Astrocyte (in vitro differentiated cells and primary cell): ENCODE data around the gene ADGRG7. TPM values are rescaled to one million over a fixed set of nuclear protein-coding genes. Genes with fewer than 3 reads are reported as not detected.

ENCODE experiments used
- DNase-seq: peaks from one replicate; pipeline ENCODE4 v3.0.0-alpha.2; 2010; ENCODE audit warnings: low read depth
- FAIRE-seq: peaks from 2 replicates; lab custom pipeline; 2011; peaks lifted over from hg19 to GRCh38; lab: Jason Lieb, UNC
- H2AFZ ChIP-seq: 2 replicates; pipeline ENCODE4 v1.6.0; 2012; ENCODE audit warnings: low read depth, low read length, inconsistent platforms
- H3K27ac ChIP-seq: 2 replicates; pipeline ENCODE4 v1.5.1; 2011; ENCODE audit warnings: low read depth, low read length, inconsistent platforms
- H3K27me3 ChIP-seq: 2 replicates; pipeline ENCODE4 v1.6.0; 2011; ENCODE audit warnings: low read length, inconsistent platforms; ENCODE audit not compliant: insufficient read depth
- H3K36me3 ChIP-seq: 2 replicates; pipeline ENCODE4 v1.5.1; 2011; ENCODE audit warnings: low read length, inconsistent platforms; ENCODE audit not compliant: insufficient read depth
- H3K4me1 ChIP-seq: 2 replicates; pipeline ENCODE4 v1.5.1; 2011; ENCODE audit warnings: low read length, inconsistent platforms; ENCODE audit not compliant: insufficient read depth
- H3K4me2 ChIP-seq: 2 replicates; pipeline ENCODE4 v1.6.0; 2012; ENCODE audit warnings: low read length, inconsistent platforms
- H3K4me3 ChIP-seq: 2 replicates; pipeline ENCODE4 v1.5.1; 2011; ENCODE audit warnings: low read depth, mild to moderate bottlenecking, low read length, inconsistent platforms; ENCODE audit not compliant: insufficient read depth
- H3K79me2 ChIP-seq: 2 replicates; pipeline ENCODE4 v1.6.0; 2012; ENCODE audit warnings: mild to moderate bottlenecking, low read length, inconsistent platforms; ENCODE audit not compliant: insufficient read depth
- H3K9ac ChIP-seq: 2 replicates; pipeline ENCODE4 v1.6.0; 2012; ENCODE audit warnings: mild to moderate bottlenecking, low read length, inconsistent platforms
- H3K9me3 ChIP-seq: 2 replicates; pipeline ENCODE4 v1.5.1; 2012; ENCODE audit warnings: low read depth, mild to moderate bottlenecking, low read length, inconsistent platforms; ENCODE audit not compliant: insufficient read depth
- H4K20me1 ChIP-seq: 2 replicates; pipeline ENCODE4 v1.6.0; 2012; ENCODE audit warnings: low read length, inconsistent platforms; ENCODE audit not compliant: insufficient read depth
- H3K27ac Mint-ChIP-seq: one replicate; pipeline ENCODE4 v1.8.0; 2021; ENCODE audit warnings: mild to moderate bottlenecking, mixed read lengths; ENCODE audit not compliant: unreplicated experiment
- H3K27me3 Mint-ChIP-seq: one replicate; pipeline ENCODE4 v1.8.0; 2021; ENCODE audit warnings: low read depth, mixed read lengths; ENCODE audit not compliant: unreplicated experiment
- H3K36me3 Mint-ChIP-seq: one replicate; pipeline ENCODE4 v1.8.0; 2021; ENCODE audit warnings: low read depth, mixed read lengths; ENCODE audit not compliant: unreplicated experiment
- H3K4me1 Mint-ChIP-seq: one replicate; pipeline ENCODE4 v1.8.0; 2021; ENCODE audit warnings: low read depth, mixed read lengths; ENCODE audit not compliant: unreplicated experiment
- H3K4me3 Mint-ChIP-seq: one replicate; pipeline ENCODE4 v1.8.0; 2021; ENCODE audit warnings: mild to moderate bottlenecking, moderate library complexity, mixed read lengths; ENCODE audit not compliant: unreplicated experiment
- H3K9me3 Mint-ChIP-seq: one replicate; pipeline ENCODE4 v1.8.0; 2021; ENCODE audit warnings: mild to moderate bottlenecking, mixed read lengths; ENCODE audit not compliant: unreplicated experiment
- CTCF ChIP-seq: IDR thresholded peaks from 2 replicates; pipeline ENCODE4 v1.5.1; 2011; ENCODE audit warnings: low read depth, mild to moderate bottlenecking, inconsistent platforms, low read length, moderate library complexity; ENCODE audit not compliant: insufficient read depth
- EZH2 ChIP-seq: IDR thresholded peaks from 2 replicates; pipeline ENCODE4 v1.6.1; 2012; ENCODE audit warnings: mild to moderate bottlenecking, low read length, inconsistent platforms; ENCODE audit not compliant: insufficient read depth
- total RNA-seq: library from RNA; stranded (reverse); gene quantifications from 2 replicates; pipeline ENCODE4 v1.2.1, GENCODE V29; 2021

The ADGRG7 gene
- total RNA-seq, 1 donor from 2014 or later: not detected

GRCh38 chr3:100681496-100681895 is 72.1 kb downstream of the ADGRG7 start:
- DNase-seq: no peak

GRCh38 chr3:100682056-100682853 is 72.9 kb downstream of the ADGRG7 start:
- H3K27ac Mint-ChIP-seq: no peak overlapping the region
- Histone ChIP-seq H3K9me3 (no peaks in the 10 kb centered on the region), H3K27me3 (no peaks in the 10 kb centered on the region), H3K9ac (no peak overlapping the region), H3K4me2 (no peak overlapping the region), H4K20me1 (no peaks in the 10 kb centered on the region), H3K27ac (no peak overlapping the region), H2AFZ (no peak overlapping the region), H3K36me3 (no peaks in the 10 kb centered on the region), H3K79me2 (no peaks in the 10 kb centered on the region), H3K4me1 (no peaks in the 10 kb centered on the region), H3K4me3 (no peak overlapping the region)
- DNase-seq: no peak
- no peaks in the 10 kb centered on the region for H3K27me3 Mint-ChIP-seq
- no peak for TF ChIP-seq EZH2
- TF ChIP-seq CTCF: no peak
- no peak overlapping the region for H3K4me3 Mint-ChIP-seq
- no peaks in the 10 kb centered on the region for H3K36me3 Mint-ChIP-seq
- FAIRE-seq: no peak
- peaks cover 3% of the 10 kb centered on the region for H3K9me3 Mint-ChIP-seq
- no peaks in the 10 kb centered on the region for H3K4me1 Mint-ChIP-seq

More at GRCh38 chr3:100681496-100681895, 72.1 kb downstream of the ADGRG7 start:
- H3K36me3 Mint-ChIP-seq: no peaks in the 10 kb centered on the region
- H3K36me3 ChIP-seq: no peaks in the 10 kb centered on the region
- H3K27ac ChIP-seq: no peak overlapping the region
- H3K9ac ChIP-seq: no peak overlapping the region
- no peak overlapping the region for H3K4me3 Mint-ChIP-seq
- no peak overlapping the region for H2AFZ ChIP-seq
- no peak overlapping the region for H3K4me3 ChIP-seq
- H3K27me3 ChIP-seq: no peaks in the 10 kb centered on the region
- no peaks in the 10 kb centered on the region for H3K9me3 ChIP-seq
- H3K9me3 Mint-ChIP-seq: no peaks in the 10 kb centered on the region
- no peaks in the 10 kb centered on the region for H3K4me1 ChIP-seq
- no peaks in the 10 kb centered on the region for H4K20me1 ChIP-seq
- no peaks in the 10 kb centered on the region for H3K79me2 ChIP-seq
- no peak overlapping the region for H3K27ac Mint-ChIP-seq
- H3K4me1 Mint-ChIP-seq: no peaks in the 10 kb centered on the region
- no peak for FAIRE-seq
- H3K27me3 Mint-ChIP-seq: no peaks in the 10 kb centered on the region
- no peak overlapping the region for H3K4me2 ChIP-seq
- TF ChIP-seq CTCF (no peak), EZH2 (no peak)
